Lung (tissue), 12 donors: ENCODE data around the gene SLC37A1. TPM values are rescaled to one million over a fixed set of nuclear protein-coding genes. Genes with fewer than 3 reads are reported as not detected.

ENCODE experiments used
- ATAC-seq: fragments of 200-7000 bp; cut with Tn5 transposase; one replicate; pipeline ENCODE4 v1.9.1; 2020; ENCODE audit warnings: moderate number of reproducible peaks; ENCODE audit not compliant: insufficient read depth, low FRiP score
- DNase-seq, 3 donors: peaks; one replicate each; pipeline ENCODE4 v3.0.0-alpha.2; 2013 to 2017
- H3K27ac ChIP-seq, 2 donors: one replicate each; pipeline ENCODE4 v1.5.1; 2013; ENCODE audit warnings: mild to moderate bottlenecking in 2 of 2, moderate library complexity in 2 of 2, control low read depth in 1 of 2, inconsistent platforms in 1 of 2, low read depth in 1 of 2, low read length in 1 of 2
- H3K27me3 ChIP-seq, 3 donors: one replicate each; pipeline ENCODE4 v1.5.1; 2013; ENCODE audit warnings: low read length in 2 of 3; ENCODE audit not compliant: control insufficient read depth in 3 of 3, insufficient read depth in 3 of 3
- H3K36me3 ChIP-seq, 4 donors: one replicate each; pipeline ENCODE4 v1.5.1; 2013; ENCODE audit warnings: low read length in 4 of 4, mild to moderate bottlenecking in 1 of 4, moderate library complexity in 1 of 4; ENCODE audit not compliant: control insufficient read depth in 4 of 4, insufficient read depth in 4 of 4
- H3K4me1 ChIP-seq, 5 donors: one replicate each; pipeline ENCODE4 v1.5.1; 2013; ENCODE audit warnings: low read length in 5 of 5, mild to moderate bottlenecking in 2 of 5, moderate library complexity in 1 of 5; ENCODE audit not compliant: control insufficient read depth in 5 of 5, insufficient read depth in 5 of 5
- H3K4me3 ChIP-seq: one replicate; pipeline ENCODE4 v1.5.1; 2013; ENCODE audit warnings: mild to moderate bottlenecking, control low read depth, moderate library complexity
- H3K9ac ChIP-seq, 2 donors: one replicate each; pipeline ENCODE4 v1.5.1; 2013; ENCODE audit warnings: low read length in 2 of 2, control low read depth in 1 of 2; ENCODE audit not compliant: insufficient read depth in 1 of 2
- H3K9me3 ChIP-seq, 4 donors: one replicate each; pipeline ENCODE4 v1.5.1; 2013; ENCODE audit warnings: low read length in 3 of 4, mild to moderate bottlenecking in 1 of 4, moderate library complexity in 1 of 4; ENCODE audit not compliant: control insufficient read depth in 4 of 4, insufficient read depth in 3 of 4
- WGBS, 2 donors: extraction: QIAGEN DNeasy Blood & Tissue Kit; methylation state at CpG; one replicate each; pipeline ENCODE4 v1.1.7; 2013; 5-methylcytosine and 5-hydroxymethylcytosine counted together
- polyA plus RNA-seq, 2 donors: library from polyadenylated mRNA; stranded (reverse); fragments of 200-250 nt; gene quantifications; one replicate each; pipeline ENCODE4 v1.2.1, GENCODE V29; 2013
- total RNA-seq, 2 donors: library from RNA; depleted of rRNA in 1 of 2; stranded (reverse); fragments of >200 nt in 1 of 2; gene quantifications; one replicate each; pipeline ENCODE4 v1.2.1, GENCODE V29; 2014 to 2021
- TF ChIP-seq, protein P1 (sequence below): IDR thresholded peaks from 2 replicates; pipeline ENCODE4 v1.5.1; 2012; ENCODE audit warnings: mild to moderate bottlenecking; ENCODE audit errors: control extremely low read depth, extremely low read depth
- donor health status: control.
- donor health status: control.
- donor health status: Bipolar disorder and iron deficiency.
- donor health status: healthy.
- donor health status: DM: yes; HTN: yes; CAD: no.

SLC37A1 gene
- total and polyA plus RNA-seq, 4 donors: 13.3 to 29.5 (median 19.6) TPM

DNA sequence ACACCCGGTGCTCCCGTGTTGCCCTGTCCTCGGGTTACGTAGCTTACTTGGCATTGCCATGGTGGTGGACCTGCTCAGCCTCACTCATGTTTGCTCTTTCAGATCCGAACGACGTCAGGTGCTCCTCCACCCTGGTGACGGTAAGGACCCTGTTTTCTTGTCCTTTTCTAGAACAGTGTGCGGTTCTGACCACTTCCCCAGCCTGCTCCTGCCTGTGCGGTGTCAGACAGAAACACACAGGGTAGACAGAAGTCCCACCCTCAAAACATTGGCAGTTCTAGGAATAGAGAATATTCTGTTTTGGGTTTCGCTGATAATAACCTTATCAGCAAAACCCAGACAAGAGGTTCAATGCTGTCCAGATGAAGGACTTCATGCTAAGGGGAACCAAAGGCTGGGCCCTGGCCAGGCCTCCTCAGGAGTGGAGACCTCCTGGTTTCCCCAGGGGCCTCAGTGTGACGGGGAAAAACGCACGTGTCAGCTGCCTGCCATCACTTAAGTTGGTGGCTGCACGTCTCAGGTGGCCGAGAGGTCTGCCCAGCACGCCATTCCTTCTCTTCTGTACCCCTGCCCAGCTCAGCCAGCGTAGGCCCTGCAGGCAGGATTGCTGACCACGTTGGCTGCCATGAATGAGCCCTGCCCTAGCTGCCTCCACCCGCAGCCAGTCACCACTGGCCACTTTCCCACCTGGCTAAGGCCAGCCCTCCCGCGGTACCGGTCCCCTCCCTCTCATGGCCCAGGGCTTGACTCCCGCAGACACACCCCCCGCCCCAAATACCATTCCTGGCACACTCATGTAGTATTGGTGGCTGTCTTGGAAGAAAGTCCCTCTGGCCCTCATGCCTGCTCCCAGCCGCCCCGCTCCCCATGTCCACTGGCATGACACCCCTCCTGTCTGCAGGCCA lies 33.6 kb downstream of the SLC37A1 start:
- no peak for DNase-seq
- TF ChIP-seq, protein P1, sequence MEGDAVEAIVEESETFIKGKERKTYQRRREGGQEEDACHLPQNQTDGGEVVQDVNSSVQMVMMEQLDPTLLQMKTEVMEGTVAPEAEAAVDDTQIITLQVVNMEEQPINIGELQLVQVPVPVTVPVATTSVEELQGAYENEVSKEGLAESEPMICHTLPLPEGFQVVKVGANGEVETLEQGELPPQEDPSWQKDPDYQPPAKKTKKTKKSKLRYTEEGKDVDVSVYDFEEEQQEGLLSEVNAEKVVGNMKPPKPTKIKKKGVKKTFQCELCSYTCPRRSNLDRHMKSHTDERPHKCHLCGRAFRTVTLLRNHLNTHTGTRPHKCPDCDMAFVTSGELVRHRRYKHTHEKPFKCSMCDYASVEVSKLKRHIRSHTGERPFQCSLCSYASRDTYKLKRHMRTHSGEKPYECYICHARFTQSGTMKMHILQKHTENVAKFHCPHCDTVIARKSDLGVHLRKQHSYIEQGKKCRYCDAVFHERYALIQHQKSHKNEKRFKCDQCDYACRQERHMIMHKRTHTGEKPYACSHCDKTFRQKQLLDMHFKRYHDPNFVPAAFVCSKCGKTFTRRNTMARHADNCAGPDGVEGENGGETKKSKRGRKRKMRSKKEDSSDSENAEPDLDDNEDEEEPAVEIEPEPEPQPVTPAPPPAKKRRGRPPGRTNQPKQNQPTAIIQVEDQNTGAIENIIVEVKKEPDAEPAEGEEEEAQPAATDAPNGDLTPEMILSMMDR: no peak
- no peak overlapping the region for H3K4me3 ChIP-seq
- H3K27ac ChIP-seq: no peak overlapping the region
- no peaks in the 10 kb centered on the region for H3K9me3 ChIP-seq
- no peak overlapping the region for H3K9ac ChIP-seq
- no peaks in the 10 kb centered on the region for H3K4me1 ChIP-seq
- H3K27me3 ChIP-seq: no peaks in the 10 kb centered on the region
- WGBS, 2 donors: 93 to 94% methylated on average over 27 of the region's 27 CpGs
- no peak for ATAC-seq
- peaks cover 0 to 50% (median 0%) of the 10 kb centered on the region in 4 donors for H3K36me3 ChIP-seq

DNA sequence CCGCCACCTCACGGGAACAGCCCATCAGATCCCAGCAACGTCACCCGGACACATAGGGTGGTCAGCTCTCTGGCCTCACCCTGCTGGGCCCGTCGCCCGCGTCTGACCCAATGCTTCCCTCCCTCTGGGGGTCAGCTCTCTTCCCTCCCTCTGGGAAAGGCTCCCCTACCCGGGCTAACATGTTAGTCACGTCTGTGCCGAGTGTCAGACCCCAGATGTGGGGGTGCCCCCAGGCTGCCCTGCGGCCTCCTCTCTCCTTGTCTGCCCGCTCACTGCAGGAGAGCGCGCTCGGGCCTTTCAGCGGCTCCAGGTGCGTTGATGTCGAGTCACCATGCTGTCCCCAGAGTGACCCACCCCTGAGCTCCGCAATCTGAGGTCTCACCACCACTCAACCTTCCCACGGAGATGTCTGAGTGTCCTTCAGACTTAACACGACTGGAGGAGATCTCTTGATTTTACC lies 34.3 kb downstream of the SLC37A1 start:
- H3K4me3 ChIP-seq: no peak overlapping the region
- H3K4me1 ChIP-seq: no peaks in the 10 kb centered on the region
- TF ChIP-seq, protein P1: no peak
- 96 to 98% methylated on average over 22 of the region's 22 CpGs for WGBS, 2 donors
- DNase-seq (no peak), ATAC-seq (no peak)
- no peaks in the 10 kb centered on the region for H3K9me3 ChIP-seq
- H3K27ac ChIP-seq: no peak overlapping the region
- no peaks in the 10 kb centered on the region for H3K27me3 ChIP-seq
- H3K9ac ChIP-seq: no peak overlapping the region
- peaks cover 0 to 48% (median 0%) of the 10 kb centered on the region in 4 donors for H3K36me3 ChIP-seq

DNA sequence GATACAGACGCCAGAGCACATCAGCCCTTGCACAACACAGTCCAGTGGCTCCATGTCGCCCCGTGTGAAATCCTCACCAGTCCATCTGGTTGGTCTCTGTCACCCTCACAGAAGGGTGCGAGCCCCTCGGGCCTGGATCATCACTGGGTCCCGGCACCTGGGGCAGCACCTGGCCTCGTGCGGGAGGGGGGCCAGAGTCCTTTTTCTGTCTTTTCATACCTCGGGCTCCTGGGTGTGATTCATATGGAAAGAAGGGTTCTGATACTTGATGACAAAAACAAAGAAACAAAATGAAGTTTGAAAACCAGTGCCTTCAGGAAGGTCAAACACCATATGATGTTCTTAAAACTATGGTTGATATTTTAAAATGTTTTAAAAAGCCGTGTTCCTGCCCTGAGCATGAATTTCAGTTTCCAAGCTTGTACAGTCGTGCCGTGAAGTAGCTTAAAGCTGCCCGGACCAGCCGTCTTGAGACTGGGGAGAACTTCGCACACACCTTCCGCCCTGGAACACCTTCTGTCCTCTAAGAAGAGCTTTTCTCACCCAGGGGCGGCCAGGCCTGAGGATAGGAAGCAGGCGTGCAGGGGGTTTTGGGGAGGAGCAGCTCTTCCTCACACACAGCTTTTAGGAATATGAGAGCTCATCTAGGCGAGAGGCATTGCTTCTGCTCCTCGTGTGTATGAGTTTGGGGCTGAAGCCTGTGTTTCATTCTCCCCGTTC lies 35.2 kb downstream of the SLC37A1 start:
- Histone ChIP-seq H3K9me3 (no peaks in the 10 kb centered on the region), H3K9ac (no peak overlapping the region), H3K4me1 (no peaks in the 10 kb centered on the region), H3K36me3 (peaks cover 0 to 40% (median 0%) of the 10 kb centered on the region in 4 donors), H3K4me3 (no peak overlapping the region), H3K27me3 (no peaks in the 10 kb centered on the region), H3K27ac (no peak overlapping the region)
- TF ChIP-seq, protein P1: no peak
- 88 to 94% methylated on average over 21 of the region's 21 CpGs for WGBS, 2 donors
- ATAC-seq (no peak), DNase-seq (no peak)
